ENCODE data around the gene NRARP. TPM values are rescaled to one million over a fixed set of nuclear protein-coding genes. Genes with fewer than 3 reads are reported as not detected.

NRARP gene
- total and polyA plus RNA-seq, 10 of the 15 experiments (the other 5 are each of a cell fraction or from before 2014, with no cell fraction given) = 0.06 to 9.2 (median 2.2) TPM; not detected in 2

GRCh38 chr9:137313326-137313936 lies 11.4 kb upstream of the NRARP start:
- no peaks in the 10 kb centered on the region for H3K9me3 ChIP-seq (replicated peaks; ENCODE audit: control insufficient read depth, insufficient read depth, low read length)
- in situ Hi-C loops (cut with MboI) (no loop called here), intact Hi-C loops (cut with micrococcal nuclease; ENCODE audit: unreplicated experiment) (no loop called here)
- no peaks in the 10 kb centered on the region for H4K20me1 ChIP-seq (ENCODE audit: control insufficient read depth, insufficient read depth)
- ChIA-PET RAD21 (ENCODE audit: unreplicated experiment) (no interaction called here), POLR2A (no interaction called here), CTCF (interaction anchor here (1.2 to 1.6 kb wide), 2 partner anchors 10 to 11 kb away, joined by 4 to 7 read pairs; partner anchors contain the start of gene NRARP), SMC1A (ENCODE audit: uncharacterized antibody, unreplicated experiment) (no interaction called here)
- no peaks in the 10 kb centered on the region for H3K36me3 ChIP-seq (ENCODE audit: control insufficient read depth in 2 of 2, insufficient read depth in 2 of 2, low read length in 1 of 2)
- H3K4me3 ChIP-seq = no peak overlapping the region
- no peak overlapping the region for H3K4me2 ChIP-seq (ENCODE audit: control insufficient read depth, insufficient read depth)
- H3K27ac ChIP-seq (ENCODE audit: control insufficient read depth, insufficient read depth) = no peak overlapping the region
- DNase-seq (ENCODE audit: low read depth, low spot score) (no peak), ATAC-seq (no peak), FAIRE-seq (no peak)
- 49% methylated on average over 9 of the region's 9 CpGs for WGBS (ENCODE audit: insufficient coverage, insufficient replicate concordance, low lambda C conversion rate, missing lambda C conversion rate)
- TF ChIP-seq RBBP5 (conservative IDR thresholded peaks at IDR 0.05) (no peak), YY1 (IDR thresholded peaks at IDR 0.05; ENCODE audit: low read depth, low read length) (no peak), MTA2 (IDR thresholded peaks at IDR 0.05; ENCODE audit: low read depth) (no peak), ZNF592 (IDR thresholded peaks at IDR 0.05) (no peak), NRF1 (conservative IDR thresholded peaks at IDR 0.05; ENCODE audit: low read depth, low read length) (no peak), HDAC2 (IDR thresholded peaks at IDR 0.05) (no peak), FOXM1 (IDR thresholded peaks at IDR 0.05; ENCODE audit: low read depth, low read length) (no peak), BHLHE40 (IDR thresholded peaks at IDR 0.05; ENCODE audit: borderline replicate concordance in 1 of 2, low read depth in 2 of 2, low read length in 1 of 2) (no peak)
- H3K9ac ChIP-seq (ENCODE audit: control insufficient read depth, insufficient read depth, low read length) = no peak overlapping the region
- H3K4me1 ChIP-seq (ENCODE audit: control insufficient read depth, insufficient read depth, low read length) = no peaks in the 10 kb centered on the region
- no TSS peak for BruUV-seq (replicated peaks)
- no peaks in the 10 kb centered on the region for H3K27me3 ChIP-seq (replicated peaks in 1 of 2; ENCODE audit: control insufficient read depth in 2 of 2, insufficient read depth in 2 of 2, low read length in 1 of 2)
- H2AFZ ChIP-seq (ENCODE audit: control insufficient read depth, low read depth, low read length) = no peak overlapping the region
- no peaks in the 10 kb centered on the region for H3K79me2 ChIP-seq (ENCODE audit: control insufficient read depth, insufficient read depth, low read length)

Measured in GM12878 (cell line).